ENCODE results near the gene KRTAP10-4. TPM values are rescaled to one million over a fixed set of nuclear protein-coding genes. Genes with fewer than 3 reads are reported as not detected.
"Not testable (repeated sequence)": the region's sequence is repeated elsewhere in the genome, so short reads cannot be mapped to it uniquely, and the experiment has no call there.

KRTAP10-4 gene
- total RNA-seq, 1 experiment from 2014 or later: not detected

DNA sequence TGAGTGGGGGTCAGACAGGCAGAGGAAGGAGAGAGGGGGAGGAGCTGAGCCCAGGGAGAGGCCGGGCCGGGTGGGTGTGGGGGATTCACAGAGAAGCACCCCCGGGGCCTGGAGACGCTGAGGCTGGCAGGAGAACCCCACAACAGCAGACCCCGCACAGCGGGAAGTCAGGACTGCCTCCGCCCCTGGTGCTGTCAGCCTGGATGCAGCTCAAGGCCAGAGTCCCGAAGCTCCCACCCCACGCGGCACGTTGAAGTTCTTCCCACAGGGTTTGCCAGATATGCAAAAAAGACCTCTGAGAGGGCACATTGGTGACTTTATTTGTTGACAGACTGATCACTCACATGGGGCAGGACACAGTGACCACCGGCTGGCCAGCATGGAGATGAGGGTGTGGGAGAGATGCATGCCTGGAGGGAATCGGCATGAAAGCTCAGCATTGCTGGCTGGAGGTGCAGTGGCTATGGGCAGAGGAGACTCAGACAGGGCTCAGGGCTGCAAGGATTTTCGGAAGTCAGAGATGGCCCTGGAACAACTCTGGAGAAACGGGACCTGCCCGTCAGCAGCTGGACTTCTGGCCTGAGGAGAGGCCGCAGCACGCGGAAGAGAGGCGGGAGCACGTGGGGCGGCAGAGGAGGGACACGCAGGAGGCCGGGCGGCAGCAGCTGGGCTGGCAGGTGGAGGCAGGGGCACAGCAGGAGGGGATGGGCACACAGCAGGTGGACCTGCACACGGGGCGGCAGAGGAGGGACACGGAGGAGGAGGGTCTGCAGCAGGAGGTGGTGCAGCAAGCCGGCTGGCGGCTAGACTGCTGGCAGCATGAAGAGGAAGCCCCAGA is 15.8 kb upstream of the KRTAP10-4 start:
- DNase-seq (ENCODE audit: low read depth): no peak

- not testable (repeated sequence) for DNase-seq (ENCODE audit: low read depth)
Observed at GRCh38 chr21:44558329-44558675, 15.2 kb upstream of the KRTAP10-4 start.

DNA sequence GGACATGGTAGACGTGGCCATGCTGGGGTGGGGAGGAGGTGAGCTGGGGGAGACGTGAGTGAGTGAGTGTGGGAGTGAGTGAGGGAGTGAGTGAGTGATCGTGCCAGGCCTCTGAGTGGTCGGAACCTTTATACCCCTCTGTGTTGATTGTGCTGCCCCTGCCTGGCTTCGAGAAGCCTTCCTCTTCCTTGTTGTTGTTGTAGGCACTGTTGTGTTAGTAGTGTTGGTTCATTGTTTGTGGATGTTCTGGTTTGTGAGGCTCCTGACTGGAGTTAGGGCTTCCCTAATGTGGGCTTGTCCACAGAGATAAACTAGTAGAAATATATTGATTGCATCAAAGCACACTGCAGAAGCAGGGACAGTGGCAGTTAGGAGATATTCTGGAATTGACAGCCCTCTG is 14.8 kb upstream of the KRTAP10-4 start, which contains the start of gene KRTAP10-3:
Gene KRTAP10-3 (minus strand): TSS at position 101 of the 400 bp plus-strand sequence. CDS start 80 bp downstream, at position 21.
- no peak for DNase-seq (ENCODE audit: low read depth)

GRCh38 chr21:44564099-44564498 is 9.4 kb upstream of the KRTAP10-4 start:
- DNase-seq (ENCODE audit: low read depth): no peak

DNA sequence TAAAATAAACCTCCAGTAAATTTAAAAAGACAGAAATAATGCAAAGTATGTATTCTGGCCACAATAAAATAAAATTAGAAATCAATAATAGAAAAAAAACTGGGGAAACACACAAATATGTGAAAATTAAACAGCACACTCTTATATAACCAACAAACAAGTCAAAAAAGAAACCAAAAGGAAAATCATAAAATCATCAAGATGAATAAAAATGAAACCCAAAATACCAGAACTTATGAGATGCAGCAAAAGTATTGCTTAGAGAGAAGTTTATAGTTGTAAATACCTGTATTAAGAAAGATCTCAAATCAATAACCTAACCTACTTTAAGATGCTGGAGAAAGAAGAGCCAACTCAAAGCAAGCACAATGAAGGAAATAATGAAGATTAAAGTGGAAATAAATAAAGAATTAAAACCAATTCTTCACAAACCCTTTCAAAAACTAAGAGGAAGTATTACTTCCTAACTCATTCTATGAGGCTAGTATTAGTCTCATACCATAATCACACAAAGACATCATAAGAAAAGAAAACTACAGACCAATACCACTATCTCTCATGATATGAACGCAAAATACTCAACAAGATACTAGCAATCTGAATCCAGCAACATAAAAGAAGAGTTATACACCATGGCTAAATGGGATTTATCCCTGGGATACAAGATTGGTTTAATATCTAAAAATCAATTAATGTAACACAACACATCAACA is 8.5 kb upstream of the KRTAP10-4 start:
- DNase-seq (ENCODE audit: low read depth): no peak

DNA sequence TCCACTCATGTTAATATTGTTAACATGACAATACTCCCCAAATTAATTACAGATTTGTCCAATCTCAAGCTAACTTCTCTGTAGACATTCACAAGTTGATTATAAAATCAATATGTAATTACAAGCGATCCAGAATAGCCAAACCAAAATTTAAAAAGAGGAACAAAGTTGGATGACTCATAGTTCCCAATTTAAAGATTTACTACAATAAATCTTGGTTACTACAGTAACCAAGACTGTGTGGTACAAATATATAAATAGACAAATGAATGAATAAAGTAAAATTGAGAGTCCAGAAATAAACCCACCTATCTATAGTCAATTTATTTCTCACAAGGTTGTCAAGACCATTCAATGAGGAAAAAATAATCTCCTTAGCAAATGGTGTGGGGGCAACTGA is 7.1 kb upstream of the KRTAP10-4 start:
- DNase-seq (ENCODE audit: low read depth): no peak

GRCh38 chr21:44567481-44568171 is 5.9 kb upstream of the KRTAP10-4 start:
- DNase-seq (ENCODE audit: low read depth): no peak

DNA sequence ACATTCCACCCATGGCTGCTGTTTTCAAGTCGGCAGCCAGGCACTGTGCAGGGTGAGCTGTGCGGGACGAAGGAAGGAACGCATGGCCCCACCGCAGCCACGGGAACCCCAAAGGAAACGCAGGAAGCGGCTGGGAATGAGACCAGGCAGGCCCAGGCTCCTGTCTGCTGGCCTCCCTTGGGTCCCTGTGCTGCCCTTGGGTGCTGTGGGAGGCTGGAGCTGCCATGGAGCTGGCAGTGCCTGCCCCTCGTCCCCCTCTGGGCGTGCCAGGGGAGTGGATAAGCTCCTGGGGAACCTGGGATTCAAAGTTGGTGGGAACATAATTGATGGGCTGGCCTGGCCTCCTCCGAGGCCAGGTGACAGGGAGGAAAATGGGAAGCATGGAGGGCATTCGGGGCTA is 5.3 kb upstream of the KRTAP10-4 start:
- DNase-seq (ENCODE audit: low read depth): no peak

GRCh38 chr21:44568667-44569556 is 4.6 kb upstream of the KRTAP10-4 start:
- no peak for DNase-seq (ENCODE audit: low read depth)

DNA sequence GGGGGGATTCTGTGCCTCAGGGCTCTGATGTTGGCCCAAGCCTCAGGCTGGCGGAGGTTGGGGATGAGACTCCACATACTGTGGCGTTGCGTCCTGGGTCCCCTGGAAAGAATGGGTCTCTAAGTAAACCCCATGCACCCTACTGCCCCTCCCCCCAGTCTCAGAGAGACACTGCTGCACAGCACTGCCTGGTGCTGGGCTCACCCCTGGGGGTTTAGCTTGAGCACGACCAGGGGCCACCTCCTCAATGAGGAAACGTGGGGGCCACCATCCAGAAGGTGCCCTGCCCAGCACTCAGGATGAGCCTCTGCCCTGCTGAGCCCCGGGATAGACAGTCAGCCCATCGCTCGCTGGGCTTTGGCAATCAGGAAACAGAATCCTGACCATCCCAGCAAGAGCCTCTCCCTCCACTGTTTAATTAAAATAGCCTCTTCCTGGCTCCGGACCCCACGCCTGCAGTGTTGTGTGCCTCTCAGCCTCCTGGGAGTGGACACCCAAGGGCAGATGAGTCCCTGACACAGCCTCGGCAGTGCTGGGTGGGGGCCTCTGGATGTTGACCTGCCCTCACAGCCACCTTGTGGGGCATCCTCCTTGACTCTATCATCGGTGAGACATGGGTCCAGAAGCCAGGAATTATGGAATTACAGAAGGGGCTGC is 3.5 kb upstream of the KRTAP10-4 start:
- DNase-seq (ENCODE audit: low read depth): no peak

DNA sequence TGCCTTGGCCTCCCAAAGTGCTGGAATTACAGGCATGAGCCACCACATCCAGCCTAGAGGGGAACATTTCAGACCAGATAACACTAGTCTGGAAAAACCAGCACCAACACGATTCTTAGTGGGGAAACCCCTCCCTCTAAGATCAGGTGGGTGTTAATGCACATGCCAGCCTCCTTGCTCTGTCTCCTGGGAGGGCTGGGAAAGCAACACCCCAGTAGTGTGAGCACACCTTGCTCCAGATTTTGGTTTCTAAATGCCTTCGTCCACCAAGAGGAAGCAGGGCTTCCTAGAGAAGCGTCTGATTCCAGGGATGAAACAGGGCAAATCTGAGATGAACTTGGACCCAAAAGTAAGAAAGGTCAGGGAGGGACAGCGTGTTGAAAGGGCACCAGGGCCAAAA is 2.2 kb upstream of the KRTAP10-4 start:
- DNase-seq (ENCODE audit: low read depth): no peak

DNA sequence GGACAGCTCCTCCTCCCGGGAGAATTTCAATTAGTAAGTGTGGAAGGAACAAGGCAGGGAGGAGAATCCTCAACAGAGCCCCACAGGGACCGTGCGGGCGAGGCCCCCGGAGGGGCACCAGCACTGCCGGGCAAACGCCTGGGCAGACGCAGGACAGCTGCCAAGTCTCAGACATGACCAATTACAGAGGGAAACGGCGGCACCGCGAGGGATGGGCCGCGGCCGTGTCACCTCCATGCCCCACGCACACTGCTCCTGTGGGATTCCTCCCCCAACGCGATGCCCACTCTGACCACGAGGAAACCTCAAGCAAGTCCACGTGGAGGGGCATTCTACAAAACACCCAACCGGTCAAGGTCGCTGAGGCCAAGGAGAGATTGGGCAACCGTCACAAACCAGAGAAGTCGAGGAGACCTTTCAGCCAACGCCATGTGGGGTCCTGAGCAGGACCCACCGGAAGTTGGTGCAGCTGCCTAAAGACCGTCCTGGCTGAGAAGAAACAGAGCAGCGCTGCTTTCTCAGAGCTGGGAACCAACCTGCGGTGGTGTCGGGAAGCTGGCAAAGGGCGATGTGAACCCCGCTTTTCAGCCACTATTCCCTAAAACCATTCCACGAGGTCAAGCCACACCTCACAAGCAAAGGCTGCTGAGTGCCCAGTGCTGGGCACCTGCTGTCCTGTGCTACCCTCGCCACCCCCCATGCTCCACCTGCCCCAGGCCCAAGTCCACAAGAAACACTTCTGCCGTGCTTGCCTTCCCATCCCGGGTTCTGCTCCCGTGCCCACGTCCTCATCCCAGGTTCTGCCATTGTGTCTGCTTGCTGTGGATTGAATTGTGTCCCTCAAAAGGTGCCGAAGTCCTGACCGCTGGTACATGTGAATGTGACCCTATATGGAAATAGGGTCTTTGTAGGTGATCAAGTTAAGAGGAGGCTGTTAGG is 1.4 kb upstream of the KRTAP10-4 start:
- no peak for DNase-seq (ENCODE audit: low read depth)

DNA sequence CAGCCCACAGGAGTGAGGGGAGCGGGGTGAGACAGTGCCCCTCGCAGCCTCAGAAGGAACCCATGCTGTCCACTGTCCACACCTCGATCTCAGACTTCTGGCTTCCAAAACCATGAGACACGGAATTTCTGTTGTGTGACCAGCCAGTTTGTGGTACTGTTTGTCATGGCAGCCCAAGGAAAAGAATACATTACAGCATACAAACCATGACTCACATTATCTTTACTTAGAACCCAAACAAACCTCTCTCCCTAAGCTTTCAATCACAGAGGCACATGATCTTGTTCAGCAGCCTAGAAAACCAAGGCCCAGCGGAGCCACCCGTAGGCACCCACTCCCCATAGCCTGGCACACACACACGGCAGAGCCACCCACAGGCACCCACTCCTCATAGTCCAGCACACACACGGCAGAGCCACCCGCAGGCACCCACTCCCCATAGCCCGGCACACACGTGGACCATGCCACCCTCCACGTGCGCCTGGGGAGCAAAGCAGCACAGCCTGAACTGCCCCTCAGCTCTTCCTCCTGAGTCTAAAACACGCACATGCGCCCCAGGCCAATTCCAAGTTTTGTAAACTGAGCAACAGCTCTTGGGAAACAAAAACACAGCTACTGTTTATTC is 458 bp upstream of the KRTAP10-4 start:
- peak; percentile 73 for DNase-seq (ENCODE audit: low read depth)

- DNase-seq (ENCODE audit: low read depth): peak; percentile 34
Observed at GRCh38 chr21:44574457-44575306, 1.2 kb downstream of the KRTAP10-4 start.

DNA sequence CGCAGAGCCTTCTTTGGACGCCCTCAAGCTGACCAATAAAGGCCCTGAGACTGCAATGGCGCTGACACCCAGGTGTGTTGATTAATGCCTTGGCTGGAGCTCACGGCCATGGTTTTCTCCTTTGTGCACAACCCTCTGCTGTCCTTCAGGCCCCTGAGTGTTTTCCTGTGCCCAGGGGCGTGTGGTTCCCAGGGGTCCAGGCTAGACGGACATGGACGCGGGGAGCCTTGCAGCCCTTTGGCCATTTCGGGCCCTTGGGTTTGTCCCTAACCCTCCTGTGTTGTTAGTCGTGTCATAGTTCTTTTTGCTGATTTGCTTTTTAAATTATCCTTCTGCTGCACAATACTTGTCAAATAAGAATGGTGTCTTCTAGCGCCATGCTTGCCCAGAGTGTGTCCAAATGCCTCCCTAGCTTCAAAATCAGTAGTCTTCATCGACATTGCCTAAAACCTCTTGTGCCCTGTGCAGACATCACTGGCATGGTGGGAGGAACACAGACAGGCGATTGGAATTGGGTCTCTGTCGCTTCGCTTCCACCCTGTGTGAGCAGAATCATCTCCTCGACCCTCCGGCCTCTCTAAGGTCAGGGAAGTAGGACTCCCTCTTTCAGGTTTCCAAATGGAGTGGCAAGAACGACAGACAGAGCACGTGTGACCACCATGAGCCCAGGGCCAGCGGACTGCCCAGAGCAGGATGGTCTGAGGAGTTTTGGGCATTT is 1.9 kb downstream of the KRTAP10-4 start:
- DNase-seq (ENCODE audit: low read depth): no peak

DNA sequence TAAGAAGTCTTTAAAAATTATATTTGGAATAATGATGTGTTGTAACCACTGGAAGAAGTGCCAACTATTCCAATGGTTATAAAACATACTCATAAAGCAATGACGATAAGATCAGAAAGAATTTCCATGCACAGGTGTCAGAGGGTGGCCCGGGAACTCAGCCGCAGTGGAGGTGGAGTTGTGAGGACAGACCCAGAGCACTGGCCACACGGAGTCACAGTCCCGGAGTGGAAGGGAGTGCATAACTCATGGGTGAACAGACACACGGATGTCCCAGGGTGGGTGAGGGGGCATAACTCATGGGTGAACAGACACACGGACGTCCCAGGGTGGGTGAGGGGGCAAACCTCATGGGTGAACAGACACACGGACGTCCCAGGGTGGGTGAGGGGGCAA is 2.5 kb downstream of the KRTAP10-4 start:
- DNase-seq (ENCODE audit: low read depth): no peak

- DNase-seq (ENCODE audit: low read depth): no peak
Observed at GRCh38 chr21:44578371-44579055, 5.0 kb downstream of the KRTAP10-4 start.
